Measurements from ENCODE around the gene ORC6.

- TF ChIP-seq CTCF (conservative IDR thresholded peaks at IDR 0.05; ENCODE audit: low read depth, low read length) (no peak), EZH2 (IDR thresholded peaks at IDR 0.05; ENCODE audit: borderline replicate concordance, low read depth, low read length, poor library complexity, severe bottlenecking) (no peak)
These were observed 39.3 kb downstream of the ORC6 start for GRCh38 chr16:46728806-46729205.

Data from A673 (cell line).